MG63 (cell line): ENCODE results near the gene SYNDIG1L. TPM values are rescaled to one million over a fixed set of nuclear protein-coding genes. Genes with fewer than 3 reads are reported as not detected.

ENCODE experiments used
- DNase-seq: peaks from one replicate; pipeline ENCODE4 v3.0.0-alpha.2; 2020
- H3K27me3 ChIP-seq: fragments of 250-450 bp; sonication (Bioruptor Pico); 2 replicates; pipeline ENCODE4 v1.5.1; 2020; ENCODE audit warnings: mild to moderate bottlenecking, moderate library complexity
- H3K36me3 ChIP-seq: fragments of 250-450 bp; sonication (Bioruptor Pico); 2 replicates; pipeline ENCODE4 v1.5.1; 2020; ENCODE audit warnings: mild to moderate bottlenecking, moderate library complexity
- H3K4me3 ChIP-seq: fragments of 250-450 bp; sonication (Bioruptor Pico); 2 replicates; pipeline ENCODE4 v1.5.1; 2020; ENCODE audit warnings: mild to moderate bottlenecking, moderate library complexity
- H3K9me3 ChIP-seq: fragments of 250-450 bp; sonication (Bioruptor Pico); 2 replicates; pipeline ENCODE4 v1.5.1; 2020; ENCODE audit warnings: mild to moderate bottlenecking, moderate library complexity
- total RNA-seq: library from RNA; depleted of rRNA; stranded (reverse); fragments of >200 nt; shearing (Covaris generic); gene quantifications from 2 replicates; pipeline ENCODE4 v1.2.3, GENCODE V29; 2014; ENCODE audit warnings: low replicate concordance; rRNA removed

The SYNDIG1L gene
- total RNA-seq, 1 experiment from 2014 or later: not detected

DNA sequence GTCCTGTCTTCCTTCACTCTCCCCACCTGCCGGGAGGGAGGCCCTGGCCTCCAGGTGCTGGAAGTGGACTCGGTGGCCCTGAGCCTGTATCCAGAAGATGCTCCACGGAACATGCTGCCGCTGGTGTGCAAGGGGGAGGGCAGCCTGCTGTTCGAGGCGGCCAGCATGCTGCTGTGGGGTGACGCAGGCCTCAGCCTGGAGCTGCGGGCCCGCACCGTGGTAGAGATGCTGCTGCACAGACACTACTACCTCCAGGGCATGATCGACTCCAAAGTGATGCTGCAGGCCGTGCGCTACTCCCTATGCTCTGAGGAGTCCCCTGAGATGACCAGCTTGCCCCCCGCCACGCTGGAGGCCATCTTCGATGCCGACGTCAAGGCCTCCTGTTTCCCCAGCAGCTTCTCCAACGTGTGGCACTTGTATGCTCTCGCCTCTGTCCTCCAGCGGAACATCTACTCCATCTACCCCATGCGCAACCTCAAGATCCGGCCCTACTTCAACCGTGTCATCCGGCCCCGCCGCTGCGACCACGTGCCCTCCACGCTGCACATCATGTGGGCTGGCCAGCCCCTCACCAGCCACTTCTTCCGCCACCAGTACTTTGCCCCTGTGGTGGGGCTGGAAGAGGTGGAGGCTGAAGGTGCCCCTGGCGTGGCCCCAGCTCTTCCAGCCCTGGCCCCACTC, 69.0 kb downstream of the SYNDIG1L start:
- Histone ChIP-seq H3K27me3 (no peaks in the 10 kb centered on the region), H3K36me3 (no peaks in the 10 kb centered on the region), H3K4me3 (no peak overlapping the region), H3K9me3 (no peaks in the 10 kb centered on the region)
- no peak for DNase-seq

Other genes with a start within 250 kb of the SYNDIG1L start
- not detected in 2 replicates for gene VSX2, start 186.8 kb downstream of the SYNDIG1L start, total RNA-seq
- gene ABCD4, start 123.3 kb downstream of the SYNDIG1L start, total RNA-seq: 12.5 and 27.3 TPM in 2 replicates
- gene VRTN, start 77.7 kb downstream of the SYNDIG1L start, total RNA-seq: not detected in 2 replicates
- 25.5 and 33.4 TPM in 2 replicates for gene NPC2, start 67.1 kb upstream of the SYNDIG1L start, total RNA-seq
- 12.7 and 31.6 TPM in 2 replicates for gene ISCA2, start 67.6 kb upstream of the SYNDIG1L start, total RNA-seq
- 4.4 and 4.5 TPM in 2 replicates for gene LTBP2, start 186.0 kb upstream of the SYNDIG1L start, total RNA-seq